ENCODE data around the gene WSB2. TPM values are rescaled to one million over a fixed set of nuclear protein-coding genes. Genes with fewer than 3 reads are reported as not detected.

The WSB2 gene
- total and polyA plus RNA-seq, 10 donors: 14.4 to 63.2 (median 43.6) TPM

DNA sequence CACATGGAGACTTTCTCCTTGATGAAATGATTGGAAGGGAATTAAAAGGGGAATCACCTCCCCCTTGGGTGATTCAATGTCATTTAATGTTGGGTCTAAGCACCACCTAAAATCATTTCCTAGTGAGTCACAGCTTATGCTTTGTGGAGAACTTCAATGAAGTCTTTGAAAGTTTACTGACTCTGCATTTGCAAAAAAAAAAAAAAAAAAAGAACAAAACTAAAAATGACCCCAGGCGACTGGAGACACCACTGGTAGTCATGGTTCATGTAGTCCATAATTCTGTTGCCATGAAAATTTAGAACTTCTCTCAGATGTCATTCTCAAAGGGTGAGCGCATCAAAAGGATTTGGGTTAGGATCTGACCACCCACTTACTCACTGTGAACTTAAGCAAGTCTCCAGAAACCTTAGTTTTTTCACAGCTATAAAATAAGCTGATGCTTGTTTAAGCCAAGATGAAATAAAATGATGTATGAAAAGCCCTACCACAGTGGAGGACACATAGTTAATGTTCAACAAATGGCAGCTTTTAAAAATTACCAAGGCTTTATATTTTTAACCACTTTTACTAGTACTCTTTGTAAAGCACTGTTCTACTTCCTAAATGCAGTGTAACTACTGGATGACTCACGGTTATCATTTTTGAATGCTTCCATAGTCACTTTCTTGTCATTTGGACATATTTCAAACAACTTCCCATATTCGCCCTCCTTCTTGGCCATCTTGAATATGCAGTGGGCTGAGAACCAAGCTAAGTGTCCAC, 74.1 kb downstream of the WSB2 start:
- no peak for DNase-seq

DNA sequence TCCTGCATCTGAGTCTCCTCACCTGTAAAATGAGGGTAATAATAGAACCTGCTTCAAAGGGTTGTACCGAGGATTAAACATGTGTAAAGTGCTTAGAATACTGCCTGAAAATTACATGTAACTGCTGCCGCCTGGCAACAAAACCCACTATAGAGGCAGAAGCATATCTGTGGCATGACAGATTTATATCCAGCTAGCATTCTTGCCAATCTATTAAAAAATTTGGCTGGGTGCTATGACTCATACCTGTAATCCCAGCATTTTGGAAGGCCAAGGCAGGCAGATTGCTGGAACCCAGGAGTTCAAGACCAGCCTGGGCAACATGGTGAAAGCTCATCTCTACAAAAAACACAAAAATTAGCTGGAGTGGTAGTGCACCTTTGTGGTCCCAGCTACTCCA, 75.8 kb downstream of the WSB2 start:
- Histone ChIP-seq H3K9me3 (peaks cover 0 to 11% (median 8%) of the 10 kb centered on the region in 8 donors), H3K36me3 (no peaks in the 10 kb centered on the region), H3K4me1 (no peaks in the 10 kb centered on the region), H3K27ac (no peak overlapping the region), H3K4me3 (no peak overlapping the region), H3K27me3 (replicated peaks in 1 of 7) (peaks cover 0 to 21% (median 0%) of the 10 kb centered on the region in 7 donors)
- intact Hi-C loops (cut with DNase I; ENCODE audit: low total_unique reads): no loop called here
- no peak for TF ChIP-seq POLR2A (IDR thresholded peaks at IDR 0.05)
- no peak for TF ChIP-seq CTCF (IDR thresholded peaks at IDR 0.05 in 8 of 11, conservative IDR thresholded peaks at IDR 0.05 in 3 of 11)
- no peak for TF ChIP-seq POLR2AphosphoS5 (IDR thresholded peaks at IDR 0.05)
- 69 to 90% (median 86%) methylated on average over 2 of the region's 2 CpGs for WGBS, 5 donors
- DNase-seq: no peak

More for the DNA sequence above, 74.1 kb downstream of the WSB2 start:
- Histone ChIP-seq H3K36me3 (no peaks in the 10 kb centered on the region), H3K4me1 (no peaks in the 10 kb centered on the region), H3K27ac (no peak overlapping the region), H3K9me3 (peaks cover 0 to 11% (median 8%) of the 10 kb centered on the region in 8 donors), H3K27me3 (replicated peaks in 1 of 7) (peaks cover 0 to 16% (median 0%) of the 10 kb centered on the region in 7 donors), H3K4me3 (no peak overlapping the region)
- no peak for TF ChIP-seq POLR2AphosphoS5 (IDR thresholded peaks at IDR 0.05)
- no peak for TF ChIP-seq POLR2A (IDR thresholded peaks at IDR 0.05)
- TF ChIP-seq CTCF (IDR thresholded peaks at IDR 0.05 in 8 of 11, conservative IDR thresholded peaks at IDR 0.05 in 3 of 11): no peak
- 69 to 85% (median 75%) methylated on average over 4 of the region's 4 CpGs for WGBS, 5 donors
- intact Hi-C loops (cut with DNase I; ENCODE audit: low total_unique reads): no loop called here

Small RNAs within 50 kb of the gene (small RNA-seq; reads per million reads assigned to genes)
- gene AC131159.1: 0 reads per million in 4 donors

Other genes with a start within 250 kb of the WSB2 start
- gene KSR2, start 92.2 kb downstream of the WSB2 start, total RNA-seq: under 1 TPM in 3 of 7 donors, not detected in 4; 0.03 to 0.09 (median 0.07) TPM
- gene KSR2, start 92.2 kb downstream of the WSB2 start, polyA plus RNA-seq: under 1 TPM; under 0.01 to 0.02 (median under 0.01) TPM
- gene RFC5, start 44.5 kb downstream of the WSB2 start, total RNA-seq: 10 to 100 TPM in 5 of 7 donors, 1 to 10 TPM in 2; 8.1 to 18.4 (median 12.6) TPM
- gene RFC5, start 44.5 kb downstream of the WSB2 start, polyA plus RNA-seq: 10 to 100 TPM in 1 of 3 donors, 1 to 10 TPM in 2; 6.6 to 11.0 (median 9.1) TPM
- 10 to 100 TPM; 11.6 to 22.9 (median 18.2) TPM for gene VSIG10, start 42.8 kb upstream of the WSB2 start, total RNA-seq
- 1 to 10 TPM; 4.9 to 7.0 (median 5.2) TPM for gene VSIG10, start 42.8 kb upstream of the WSB2 start, polyA plus RNA-seq
- 100 to 1,000 TPM in 6 of 7 donors, 10 to 100 TPM in 1; 99.5 to 179 (median 128) TPM for gene PEBP1, start 74.9 kb upstream of the WSB2 start, total RNA-seq
- 100 to 1,000 TPM; 149 to 201 (median 165) TPM for gene PEBP1, start 74.9 kb upstream of the WSB2 start, polyA plus RNA-seq

Data from spleen (tissue), 11 donors.